ENCODE results near the gene PRICKLE4.

The PRICKLE4 gene

DNA sequence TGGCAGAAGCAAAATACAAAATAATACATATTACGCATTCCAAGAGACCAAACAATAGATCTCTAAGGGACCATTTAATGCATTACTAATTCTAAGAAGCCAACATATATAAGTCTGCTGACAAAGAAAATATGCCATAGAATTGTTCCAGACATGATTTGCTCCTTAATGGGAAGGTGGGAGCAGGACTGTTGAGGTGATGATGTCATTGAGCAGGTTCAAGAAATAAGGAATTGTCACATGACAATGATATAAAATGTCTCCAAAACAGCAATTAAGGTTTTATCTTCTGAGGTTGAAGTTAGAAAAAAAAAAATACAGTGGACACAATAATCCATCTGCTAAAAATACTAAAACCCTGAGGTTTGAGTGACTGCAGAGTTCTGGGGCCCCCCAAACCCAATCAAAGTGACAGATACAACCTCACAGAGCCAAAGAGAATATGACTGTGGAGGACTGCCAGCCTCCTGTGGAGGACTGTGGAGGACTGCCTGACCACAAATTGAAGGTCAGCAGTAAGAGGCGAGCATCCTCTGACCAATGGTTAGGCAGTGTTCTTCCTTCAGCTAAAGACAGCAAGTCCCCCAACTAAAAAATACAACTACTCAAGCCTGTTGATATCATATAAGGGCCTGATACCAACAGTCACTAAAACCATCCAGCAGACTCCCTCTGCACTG is 45.9 kb downstream of the PRICKLE4 start:
- in situ Hi-C loops (cut with HindIII; ENCODE audit: low sequenced_read_pairs): no loop called here

DNA sequence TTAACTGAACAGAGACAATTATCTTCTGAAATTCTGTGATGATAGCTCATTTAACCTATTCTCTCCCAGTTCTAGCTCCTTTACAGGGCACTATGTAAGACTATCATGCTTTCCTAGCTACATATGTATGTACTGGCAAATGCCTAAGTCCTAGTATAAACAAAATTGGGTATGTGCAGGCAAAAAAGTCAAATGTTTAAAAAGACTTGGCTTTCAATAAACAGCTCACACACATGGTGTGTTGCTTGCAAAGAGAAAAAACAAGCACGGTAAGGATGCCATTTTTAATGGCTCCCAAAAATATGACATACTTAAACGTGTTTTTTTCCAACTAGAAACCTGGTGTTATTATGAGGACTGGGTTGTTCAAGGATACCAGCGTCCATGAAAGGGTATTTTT is 51.7 kb downstream of the PRICKLE4 start:
- in situ Hi-C loops (cut with HindIII; ENCODE audit: low sequenced_read_pairs): no loop called here

GRCh38 chr6:41836022-41836659 is 55.6 kb downstream of the PRICKLE4 start:
- in situ Hi-C loops (cut with HindIII; ENCODE audit: low sequenced_read_pairs): no loop called here

- in situ Hi-C loops (cut with HindIII; ENCODE audit: low sequenced_read_pairs): no loop called here
Observed at GRCh38 chr6:41836660-41837052, 56.1 kb downstream of the PRICKLE4 start.
